IMR-90 (cell line): Measurements from ENCODE around the gene GRIK1. TPM values are rescaled to one million over a fixed set of nuclear protein-coding genes. Genes with fewer than 3 reads are reported as not detected.

Experiments used
- ATAC-seq: fragments of 200-7000 bp; cut with Tn5 transposase; 2 replicates; pipeline ENCODE4 v1.9.1; 2020; ENCODE audit warnings: low read depth, mild to moderate bottlenecking, moderate library complexity
- BruUV-seq: library from RNA; stranded (reverse); fragments of 400-500 nt; replicated peaks from 2 replicates; lab custom pipeline; 2021; lab: Mats Ljungman, UMichigan
- CTCF ChIA-PET: fragments of 300-600 bp; formaldehyde crosslinking; extraction: SDS; loops from one replicate; lab custom pipeline; 2021; ENCODE audit warnings: antibody characterized with exemption; lab: Yijun Ruan, JAX
- POLR2A ChIA-PET: fragments of 300-600 bp; sonication (Branson Sonifier 250); formaldehyde crosslinking; loops from one replicate; lab custom pipeline; 2022; ENCODE audit warnings: antibody characterized with exemption; ENCODE audit not compliant: unreplicated experiment; lab: Charles Lee
- DNase-seq: peaks from one replicate; pipeline ENCODE4 v3.0.0; 2013
- H2AFZ ChIP-seq: replicated peaks from 2 replicates; pipeline ENCODE3; 2013; ENCODE audit warnings: low read length, mild to moderate bottlenecking; ENCODE audit not compliant: poor library complexity
- H2AK5ac ChIP-seq: 2 replicates; pipeline ENCODE4 v1.6.1; 2013; ENCODE audit warnings: low read depth, low read length, inconsistent platforms
- H2AK9ac ChIP-seq: replicated peaks from 2 replicates; pipeline ENCODE3; 2013; ENCODE audit warnings: mild to moderate bottlenecking, low read depth, low read length, moderate library complexity; ENCODE audit not compliant: poor library complexity
- H2BK120ac ChIP-seq: 2 replicates; pipeline ENCODE4 v1.6.1; 2013; ENCODE audit warnings: low read depth, low read length, inconsistent platforms
- H2BK15ac ChIP-seq: 3 replicates; pipeline ENCODE4 v1.6.1; 2013; ENCODE audit warnings: low read depth, low read length, inconsistent platforms
- H2BK20ac ChIP-seq: 2 replicates; pipeline ENCODE4 v1.6.1; 2013; ENCODE audit warnings: low read depth, mild to moderate bottlenecking, inconsistent platforms, low read length, moderate library complexity
- H2BK5ac ChIP-seq: 2 replicates; pipeline ENCODE4 v1.6.1; 2013; ENCODE audit warnings: mild to moderate bottlenecking, low read depth, low read length, inconsistent platforms; ENCODE audit not compliant: poor library complexity, severe bottlenecking
- H3K14ac ChIP-seq: replicated peaks from 2 replicates; pipeline ENCODE4 v1.6.1; 2013; ENCODE audit warnings: low read depth, low read length, inconsistent platforms
- H3K18ac ChIP-seq: 2 replicates; pipeline ENCODE4 v1.6.1; 2013; ENCODE audit warnings: low read depth, low read length, control low read depth
- H3K23ac ChIP-seq: 2 replicates; pipeline ENCODE4 v1.6.1; 2013; ENCODE audit warnings: low read depth, low read length, inconsistent platforms
- H3K27ac ChIP-seq: 2 replicates; pipeline ENCODE4 v1.5.1; 2013; ENCODE audit warnings: mild to moderate bottlenecking, control low read depth, low read length; ENCODE audit not compliant: insufficient read depth
- H3K27me3 ChIP-seq: 2 replicates; pipeline ENCODE4 v1.6.1; 2013; ENCODE audit warnings: low read length; ENCODE audit not compliant: control insufficient read depth, insufficient read depth
- H3K36me3 ChIP-seq: 2 replicates; pipeline ENCODE4 v1.6.1; 2013; ENCODE audit warnings: low read length, mixed read lengths; ENCODE audit not compliant: control insufficient read depth, insufficient read depth
- H3K4ac ChIP-seq: 2 replicates; pipeline ENCODE4 v1.6.1; 2013; ENCODE audit warnings: low read depth, low read length, inconsistent platforms
- H3K4me1 ChIP-seq: 2 replicates; pipeline ENCODE4 v1.6.1; 2013; ENCODE audit warnings: low read length, mixed read lengths; ENCODE audit not compliant: control insufficient read depth, insufficient read depth
- H3K4me2 ChIP-seq: 2 replicates; pipeline ENCODE4 v1.6.1; 2013; ENCODE audit warnings: low read depth, mild to moderate bottlenecking, control low read depth, low read length, moderate library complexity
- H3K4me3 ChIP-seq: 2 replicates; pipeline ENCODE4 v1.5.1; 2013; ENCODE audit warnings: low read depth, mild to moderate bottlenecking, control low read depth, low read length, moderate library complexity; ENCODE audit not compliant: insufficient read depth
- H3K56ac ChIP-seq: 2 replicates; pipeline ENCODE4 v1.6.1; 2013; ENCODE audit warnings: low read length, inconsistent platforms; ENCODE audit not compliant: insufficient read depth; ENCODE audit errors: extremely low read depth
- H3K79me1 ChIP-seq, 2 experiments: 2 replicates each; pipeline ENCODE4 v1.6.1; 2013; ENCODE audit warnings: low read length in 2 of 2, inconsistent platforms in 1 of 2, low read depth in 1 of 2
- H3K9ac ChIP-seq: 2 replicates; pipeline ENCODE4 v1.6.1; 2013; ENCODE audit warnings: low read depth, low read length, control low read depth
- H3K9me1 ChIP-seq: 2 replicates; pipeline ENCODE4 v1.6.1; 2013; ENCODE audit warnings: low read length, inconsistent platforms; ENCODE audit not compliant: insufficient read depth
- H3K9me3 ChIP-seq: 2 replicates; pipeline ENCODE4 v1.6.1; 2013; ENCODE audit warnings: low read length; ENCODE audit not compliant: control insufficient read depth, insufficient read depth
- H4K20me1 ChIP-seq: 2 replicates; pipeline ENCODE4 v1.6.1; 2013; ENCODE audit warnings: low read length, inconsistent platforms; ENCODE audit not compliant: insufficient read depth
- H4K5ac ChIP-seq: 2 replicates; pipeline ENCODE4 v1.6.1; 2013; ENCODE audit warnings: mild to moderate bottlenecking, low read depth, low read length, control low read depth
- H4K8ac ChIP-seq, 2 experiments: 2 replicates each; pipeline ENCODE4 v1.6.1; 2013; ENCODE audit warnings: low read depth in 2 of 2, low read length in 2 of 2, control low read depth in 1 of 2, inconsistent platforms in 1 of 2
- H4K91ac ChIP-seq: 2 replicates; pipeline ENCODE4 v1.6.1; 2013; ENCODE audit warnings: low read depth, low read length, inconsistent platforms; ENCODE audit not compliant: insufficient read depth
- BHLHE40 ChIP-seq: fragments of 150-350 bp; IDR thresholded peaks from 2 replicates; pipeline ENCODE4 v1.6.1; 2016; ENCODE audit warnings: mild to moderate bottlenecking, low read depth, low read length
- CEBPB ChIP-seq: IDR thresholded peaks from 2 replicates; pipeline ENCODE4 v1.6.1; 2012; ENCODE audit warnings: low read depth, low read length, improper control_type of control experiment
- CHD1 ChIP-seq: IDR thresholded peaks from 2 replicates; pipeline ENCODE4 v1.6.1; 2012; ENCODE audit warnings: low read depth, low read length, improper control_type of control experiment
- FOS ChIP-seq: fragments of 150-350 bp; IDR thresholded peaks from 2 replicates; pipeline ENCODE4 v1.6.1; 2016; ENCODE audit warnings: low read depth, low read length
- MAFK ChIP-seq: IDR thresholded peaks from 2 replicates; pipeline ENCODE4 v1.6.1; 2012; ENCODE audit warnings: low read depth, low read length, improper control_type of control experiment
- MAZ ChIP-seq: IDR thresholded peaks from 2 replicates; pipeline ENCODE4 v1.6.1; 2012; ENCODE audit warnings: low read depth, mild to moderate bottlenecking, low read length, improper control_type of control experiment, moderate library complexity, borderline replicate concordance
- MXI1 ChIP-seq: IDR thresholded peaks from 2 replicates; pipeline ENCODE4 v1.6.1; 2012; ENCODE audit warnings: low read depth, mild to moderate bottlenecking, low read length, moderate library complexity, borderline replicate concordance
- NFE2L2 ChIP-seq: fragments of 150-350 bp; IDR thresholded peaks from 2 replicates; pipeline ENCODE4 v1.6.1; 2016; ENCODE audit warnings: low read depth, mild to moderate bottlenecking, low read length
- RCOR1 ChIP-seq: IDR thresholded peaks from 2 replicates; pipeline ENCODE4 v1.6.1; 2012; ENCODE audit warnings: mild to moderate bottlenecking, low read length, improper control_type of control experiment; ENCODE audit not compliant: insufficient replicate concordance
- SMC3 ChIP-seq: fragments of 150-350 bp; IDR thresholded peaks from 2 replicates; pipeline ENCODE4 v1.6.1; 2016; ENCODE audit warnings: low read depth, mild to moderate bottlenecking, antibody characterized with exemption, low read length, moderate library complexity
- WGBS, 2 experiments: methylation state at CpG; one replicate each; pipeline versions ENCODE4 v1.1.5 to v1.1.7; 2013; ENCODE audit warnings: missing lambda C conversion rate in 2 of 2; ENCODE audit not compliant: insufficient read length in 1 of 2; ENCODE audit errors: extremely low coverage in 2 of 2; 5-methylcytosine and 5-hydroxymethylcytosine counted together
- dilution Hi-C: fragments of 300-500 bp; cut with HindIII; formaldehyde crosslinking; loops from one replicate; pipeline ENCODE4 v1.14.3; 2018; ENCODE audit warnings: low sequenced_read_pairs; ENCODE audit not compliant: unreplicated experiment
- in situ Hi-C: fragments of 300-500 bp; cut with MboI; formaldehyde crosslinking; loops from 3 replicates; pipeline ENCODE4 v1.14.3; 2019; ENCODE audit warnings: low sequenced_read_pairs, inconsistent platforms, mixed read lengths
- intact Hi-C: fragments of 100-400 bp; cut with micrococcal nuclease; formaldehyde crosslinking; loops from 2 replicates; pipeline ENCODE4 v1.10.0; 2022
- polyA plus RNA-seq, 3 experiments: library from polyadenylated mRNA; depleted of rRNA; stranded (reverse); fragments of >200 nt; gene quantifications; 2 replicates each; pipeline ENCODE4 v1.2.3, GENCODE V29; 2012; ENCODE audit warnings: low replicate concordance in 1 of 3
- total RNA-seq: library from RNA; depleted of rRNA; stranded (reverse); fragments of >200 nt; gene quantifications from 2 replicates; pipeline ENCODE4 v1.2.3, GENCODE V29; 2012

The GRIK1 gene
- total and polyA plus RNA-seq, 2 of the 4 experiments (the other 2 are of a cell fraction), result not detected

GRCh38 chr21:29943885-29944284 is 4.1 kb upstream of the GRIK1 start:
- Histone ChIP-seq H3K23ac (no peak overlapping the region), H3K4me2 (no peak overlapping the region), H3K4me1 (no peaks in the 10 kb centered on the region), H3K56ac (no peak overlapping the region), H2BK120ac (no peak overlapping the region), H3K14ac (no peak overlapping the region), H4K20me1 (no peaks in the 10 kb centered on the region), H3K79me1 (no peaks in the 10 kb centered on the region), H2AFZ (no peak overlapping the region), H3K9me1 (no peaks in the 10 kb centered on the region), H3K4me3 (no peak overlapping the region), H3K18ac (no peak overlapping the region), H4K5ac (no peak overlapping the region), H3K27me3 (peaks cover 12% of the 10 kb centered on the region), H2BK5ac (no peak overlapping the region), H4K8ac (no peak overlapping the region), H2BK20ac (no peak overlapping the region), H3K4ac (no peak overlapping the region), H2BK15ac (no peak overlapping the region), H3K36me3 (no peaks in the 10 kb centered on the region), H2AK9ac (no peak overlapping the region), H4K91ac (no peak overlapping the region), H3K9ac (no peak overlapping the region), H3K27ac (no peak overlapping the region), H2AK5ac (no peak overlapping the region), H3K9me3 (no peaks in the 10 kb centered on the region)
- DNase-seq (no peak), ATAC-seq (no peak)
- intact Hi-C loops, result no loop called here
- BruUV-seq, result no TSS peak
- in situ Hi-C loops, result no loop called here
- dilution Hi-C loops, result no loop called here
- TF ChIP-seq SMC3 (no peak), CEBPB (no peak), NFE2L2 (no peak), CHD1 (no peak), MAZ (no peak), RCOR1 (no peak), MAFK (no peak), MXI1 (no peak), BHLHE40 (no peak), FOS (no peak)
- POLR2A ChIA-PET, result no interaction called here
- CTCF ChIA-PET, result no interaction called here
- WGBS, 2 experiments, result no CpG with 5 or more reads among the region's 4 CpGs
